Stimulated activated CD4-positive, alpha-beta T cell treated with anti-CD3 and anti-CD28 coated beads, Interleukin-4, amount 100 ng/mL, for 24 hours (primary cell): ENCODE results near the gene CLVS2.

ENCODE experiments used
- DNase-seq: peaks from one replicate; pipeline ENCODE4 v3.0.0-alpha.2; 2020

CLVS2 gene, protein sequence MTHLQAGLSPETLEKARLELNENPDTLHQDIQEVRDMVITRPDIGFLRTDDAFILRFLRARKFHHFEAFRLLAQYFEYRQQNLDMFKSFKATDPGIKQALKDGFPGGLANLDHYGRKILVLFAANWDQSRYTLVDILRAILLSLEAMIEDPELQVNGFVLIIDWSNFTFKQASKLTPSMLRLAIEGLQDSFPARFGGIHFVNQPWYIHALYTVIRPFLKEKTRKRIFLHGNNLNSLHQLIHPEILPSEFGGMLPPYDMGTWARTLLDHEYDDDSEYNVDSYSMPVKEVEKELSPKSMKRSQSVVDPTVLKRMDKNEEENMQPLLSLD

DNA sequence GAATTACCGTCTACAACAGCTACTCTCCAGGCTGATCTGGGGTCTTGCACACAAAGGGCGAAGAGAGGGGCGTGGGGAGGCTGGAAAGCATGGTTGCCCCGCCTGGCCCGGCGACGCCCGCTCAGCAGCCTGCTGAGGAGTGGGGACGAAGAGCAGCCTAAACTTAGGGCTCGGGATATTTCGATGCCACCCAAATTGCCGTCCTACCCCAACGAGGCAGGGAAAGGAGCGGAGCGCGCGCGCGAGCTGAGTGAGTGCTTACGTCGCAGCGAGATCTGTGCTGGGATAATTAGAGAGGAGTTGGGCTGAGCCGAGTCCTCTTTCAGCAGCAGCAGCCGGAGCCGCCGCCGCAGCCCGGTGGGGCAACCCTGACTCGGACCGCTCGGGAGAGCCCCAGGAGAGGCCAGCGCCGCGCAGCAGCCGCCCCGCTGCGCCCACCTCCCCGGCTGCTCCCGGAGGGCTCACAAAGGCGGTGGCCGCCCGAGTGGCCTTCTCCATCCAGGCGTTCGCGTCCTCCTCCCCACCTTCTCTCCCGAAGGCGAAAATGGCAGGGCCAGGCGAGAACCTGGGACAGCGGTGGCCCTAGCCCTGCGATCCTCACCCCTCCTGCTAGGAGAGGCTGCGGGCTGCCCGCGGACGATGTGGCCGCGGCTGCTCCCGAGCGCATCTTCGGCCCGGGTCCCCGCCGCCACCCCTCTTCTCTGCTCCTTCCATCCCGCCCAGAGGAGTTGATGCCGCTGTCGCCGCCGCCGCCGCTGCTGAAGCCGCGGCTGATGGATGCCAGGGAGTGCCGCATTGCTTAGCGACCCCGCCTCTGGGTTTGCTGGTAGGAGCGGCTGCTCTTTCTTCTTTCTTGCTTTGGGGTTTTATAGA lies at the start of gene CLVS2:
Gene CLVS2, plus strand, starts transcription at position 315 of the 873 bp plus-strand sequence. CDS start 1,543 bp downstream, outside the sequence.
- DNase-seq = no peak

DNA sequence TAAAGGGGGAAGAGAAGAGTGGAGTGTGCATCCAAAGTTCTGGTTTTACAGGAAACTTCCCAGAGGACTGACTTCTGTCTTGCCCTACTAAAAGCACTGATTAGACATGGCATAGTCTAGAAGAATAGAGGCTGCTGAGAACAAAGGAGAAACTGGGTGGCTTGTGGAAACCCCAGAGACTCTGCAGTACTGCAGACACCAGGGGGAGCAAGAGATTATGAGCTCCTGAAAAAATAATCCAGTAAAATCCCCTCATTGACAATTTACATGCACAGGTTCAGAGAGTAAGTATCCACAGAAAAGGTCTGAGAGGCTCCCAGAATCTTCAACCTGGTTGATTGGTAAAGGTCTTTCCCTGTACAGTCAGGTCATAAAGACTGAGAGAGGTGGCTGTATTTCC lies 48.7 kb upstream of the CLVS2 start:
- DNase-seq = no peak

DNA sequence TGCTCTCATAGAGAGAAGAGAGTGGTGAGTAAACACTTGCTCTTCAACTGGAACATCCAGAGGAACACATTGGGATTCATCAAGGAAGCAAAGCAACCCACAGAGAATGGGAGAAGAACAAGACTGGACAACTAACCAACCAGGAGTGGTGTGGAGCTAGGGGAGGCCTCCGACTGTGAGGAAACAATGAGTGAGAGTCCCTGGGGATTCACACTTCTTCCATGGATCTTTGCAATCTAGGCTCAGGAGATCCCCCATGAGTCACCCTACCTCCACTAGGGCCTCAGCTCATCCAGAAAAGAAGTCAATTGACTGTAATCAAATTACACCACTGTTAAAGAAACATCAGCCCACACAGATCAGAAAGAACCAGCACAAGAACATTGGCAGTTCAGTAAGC lies 42.3 kb upstream of the CLVS2 start:
- DNase-seq = no peak

DNA sequence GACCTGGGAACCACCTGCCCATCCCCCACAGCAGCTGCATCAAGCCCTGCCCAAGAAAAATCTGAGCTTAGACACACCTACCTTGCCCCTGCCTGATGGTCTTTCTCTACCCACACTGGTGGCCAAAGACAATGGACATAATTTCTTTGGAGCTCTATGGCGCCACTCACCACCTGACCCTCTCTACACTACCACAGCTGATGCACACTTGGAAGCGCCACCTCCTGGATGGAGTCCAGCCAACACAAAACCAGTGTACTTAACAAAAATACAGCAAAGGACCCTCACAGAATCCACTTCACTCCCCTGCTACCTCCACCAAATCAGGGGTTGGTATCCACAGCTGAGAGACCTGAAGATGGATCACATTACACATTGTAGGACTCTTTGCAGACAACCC lies 39.7 kb upstream of the CLVS2 start:
- no peak for DNase-seq

DNA sequence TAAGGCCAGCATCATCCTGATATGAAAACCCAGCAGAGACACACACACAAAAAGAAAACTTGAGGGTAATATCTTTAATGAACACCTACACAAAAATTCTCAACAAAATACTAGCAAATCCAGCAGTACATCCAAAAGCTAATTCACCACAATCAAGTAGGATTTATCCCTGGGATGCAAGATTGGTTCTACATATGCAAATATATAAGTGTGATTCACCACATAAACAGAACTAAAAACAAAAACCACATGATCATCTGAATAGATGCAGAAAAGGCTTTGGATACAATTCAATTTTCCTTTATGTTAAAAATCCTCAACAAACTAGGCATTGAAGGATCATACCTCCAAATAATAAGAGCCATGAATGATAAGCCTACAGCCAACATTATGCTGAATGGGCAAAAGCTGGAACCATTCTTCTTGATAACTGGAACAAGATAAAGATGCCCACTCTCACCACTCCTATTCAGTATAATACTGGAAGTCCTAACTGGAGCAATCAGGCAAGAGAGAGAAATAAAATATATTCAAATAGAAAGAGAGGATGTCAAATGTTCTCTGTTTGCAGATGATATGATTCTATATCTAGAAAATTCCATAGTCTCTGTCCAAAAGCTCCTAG lies 33.9 kb upstream of the CLVS2 start:
- no peak for DNase-seq

DNA sequence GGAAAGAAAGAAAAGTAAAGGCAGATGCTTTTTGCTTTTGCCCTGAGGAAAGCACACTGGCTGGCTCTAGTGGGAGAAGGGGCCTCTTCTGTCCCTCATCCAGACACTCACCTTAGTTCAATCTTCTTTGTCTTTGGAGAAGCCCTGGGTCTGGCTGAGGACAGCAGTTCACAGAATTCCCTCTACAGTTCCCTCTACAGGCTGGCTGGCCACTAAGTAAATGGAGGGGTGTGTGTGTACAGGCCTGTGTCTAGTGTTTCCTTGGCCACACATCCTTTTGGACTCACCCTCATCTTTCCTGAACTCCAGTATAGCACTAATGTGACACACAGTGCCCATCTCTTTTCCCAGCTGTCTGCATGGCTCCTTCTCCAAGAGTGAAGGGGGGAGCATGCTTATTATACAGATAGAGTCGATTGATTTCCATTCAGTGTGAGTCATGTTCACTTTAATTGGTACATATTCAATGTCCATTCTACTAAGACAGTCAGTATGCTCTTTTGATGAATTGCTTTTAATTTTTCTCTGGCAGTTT lies 26.0 kb upstream of the CLVS2 start:
- no peak for DNase-seq

DNA sequence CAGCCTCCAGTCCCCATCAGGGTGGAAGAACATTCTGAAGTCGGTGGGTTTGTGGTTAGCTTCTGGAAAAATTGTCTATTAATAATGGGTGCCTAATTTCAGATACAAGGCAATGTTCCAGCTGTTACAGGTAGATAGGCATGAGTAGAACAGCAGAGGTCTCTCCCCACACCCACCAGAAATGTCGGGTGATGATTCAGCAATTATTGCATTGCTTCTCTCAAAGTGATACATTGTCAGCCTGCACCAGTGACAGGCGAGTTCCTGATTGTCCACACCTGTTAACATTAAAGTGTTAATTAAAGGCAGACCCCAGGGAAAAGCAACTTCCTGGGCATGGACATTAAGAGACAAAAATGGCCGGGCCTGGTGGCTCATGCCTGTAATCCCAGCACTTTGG lies 18.9 kb upstream of the CLVS2 start:
- no peak for DNase-seq

DNA sequence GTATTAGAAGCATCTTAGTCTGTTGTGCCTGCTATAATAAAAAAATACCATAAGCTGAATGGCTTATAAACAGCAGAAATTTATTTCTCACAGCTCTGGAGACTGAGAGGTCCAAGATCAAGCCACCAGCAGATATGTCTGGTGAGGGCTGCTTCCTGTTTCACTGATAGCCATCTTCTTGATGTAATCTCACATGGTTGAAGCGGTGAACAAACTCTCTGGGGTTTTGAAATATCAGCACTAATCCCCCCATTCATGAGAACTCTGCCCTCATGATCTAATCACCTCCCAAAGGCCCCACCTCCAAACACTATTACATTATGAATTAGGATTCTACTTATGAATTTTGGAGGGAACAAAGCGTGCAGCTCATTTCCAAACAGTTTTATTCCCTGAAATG lies 11.6 kb upstream of the CLVS2 start:
- no peak for DNase-seq

DNA sequence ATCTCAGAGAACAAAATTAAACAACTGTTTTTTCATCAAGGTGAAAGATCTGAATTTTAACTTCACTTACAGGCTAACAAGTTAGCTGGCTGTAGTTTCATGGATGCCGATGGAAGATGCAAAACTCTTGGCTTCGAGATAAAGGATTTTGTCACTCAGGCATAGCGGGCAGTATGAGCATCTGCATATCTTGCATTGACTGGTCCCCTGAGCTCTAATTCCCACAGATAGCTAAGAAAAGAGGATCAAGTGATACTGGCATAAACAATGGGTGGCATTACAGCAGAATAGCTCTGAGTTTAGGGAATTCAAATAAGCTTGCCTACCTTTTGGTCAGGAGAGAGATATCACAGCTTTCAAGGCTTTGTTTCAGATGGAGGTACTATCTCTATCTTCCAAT lies 1.8 kb upstream of the CLVS2 start:
- DNase-seq = no peak

DNA sequence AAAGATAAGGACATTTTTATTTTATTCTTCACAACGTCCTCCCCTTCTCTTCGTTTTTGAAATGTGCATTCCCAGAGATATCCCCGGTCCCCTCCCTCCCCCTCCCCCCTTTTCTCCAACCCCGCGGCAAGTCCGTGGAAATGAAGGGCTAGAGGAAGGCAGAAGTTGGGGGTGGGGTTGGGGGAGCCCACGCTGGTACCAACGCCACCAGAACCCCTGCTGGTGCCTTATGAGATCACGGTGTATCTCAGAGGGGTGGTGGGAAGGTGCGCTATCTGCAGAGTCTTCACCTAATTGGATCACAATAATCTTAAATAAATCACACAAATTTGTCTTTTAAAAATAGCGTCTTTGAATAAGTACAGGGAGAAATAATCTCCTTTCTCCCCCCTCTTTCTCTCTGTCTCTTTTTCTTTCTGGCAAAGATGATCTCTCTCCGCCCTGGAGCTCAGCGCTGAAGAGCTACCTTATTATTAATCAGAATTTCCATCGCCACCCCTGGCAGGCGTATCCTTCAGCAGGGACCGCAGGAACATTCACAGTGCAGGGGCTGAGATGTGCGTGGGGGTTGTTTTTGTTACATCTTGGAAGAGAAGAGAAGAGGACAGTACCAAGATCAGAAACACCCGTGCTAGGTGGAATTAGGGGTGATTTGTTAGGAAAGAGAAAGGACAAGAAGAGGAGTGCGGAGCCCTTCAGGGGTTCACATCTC lies 915 bp downstream of the CLVS2 start:
- no peak for DNase-seq

DNA sequence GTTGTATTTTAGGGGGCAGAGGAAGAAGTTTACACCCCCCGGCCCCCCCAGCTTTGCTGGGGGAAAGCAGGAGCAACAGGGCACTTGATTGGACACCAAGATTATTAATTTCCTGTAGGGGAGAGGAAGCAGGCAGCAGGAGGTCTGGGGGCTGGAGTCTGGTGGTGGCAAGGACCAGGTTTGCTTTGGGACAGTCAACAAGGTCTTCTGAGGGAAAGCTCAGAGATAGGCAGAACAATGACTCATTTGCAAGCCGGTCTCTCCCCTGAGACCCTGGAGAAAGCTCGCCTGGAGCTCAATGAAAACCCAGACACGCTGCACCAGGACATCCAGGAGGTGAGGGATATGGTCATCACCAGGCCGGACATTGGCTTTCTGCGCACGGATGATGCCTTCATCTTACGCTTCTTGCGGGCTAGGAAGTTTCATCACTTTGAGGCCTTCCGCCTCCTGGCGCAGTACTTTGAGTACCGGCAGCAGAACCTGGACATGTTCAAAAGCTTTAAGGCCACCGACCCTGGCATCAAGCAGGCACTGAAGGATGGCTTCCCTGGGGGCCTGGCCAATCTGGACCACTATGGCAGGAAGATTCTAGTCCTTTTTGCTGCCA lies 1.6 kb downstream of the CLVS2 start:
- DNase-seq = no peak

DNA sequence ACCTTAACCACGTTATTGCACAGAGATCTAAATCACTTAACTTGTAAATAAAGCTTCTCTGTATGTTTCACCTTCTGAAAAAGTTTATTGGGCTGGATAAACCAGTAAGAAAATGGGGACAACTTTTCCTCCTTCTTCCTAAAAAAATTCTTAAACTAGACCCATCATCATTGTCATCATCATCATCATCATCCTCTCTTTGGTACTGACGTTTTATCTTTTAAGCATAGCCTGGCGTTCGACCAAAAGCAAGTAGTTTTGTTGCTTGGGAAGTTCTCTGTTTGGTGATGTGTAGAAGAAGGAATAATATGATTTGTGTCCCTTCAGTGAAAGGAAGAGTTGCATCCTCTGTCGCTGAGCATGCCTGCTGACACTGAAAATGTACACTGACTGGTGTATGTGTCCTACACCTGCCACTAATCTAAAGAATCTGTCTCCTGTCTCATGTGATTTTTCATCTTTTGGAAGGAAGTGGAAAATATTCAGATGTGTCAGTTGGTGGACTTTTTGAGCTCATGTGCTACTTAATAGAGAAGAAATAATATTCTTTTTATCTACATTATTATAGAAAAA lies 2.5 kb downstream of the CLVS2 start:
- DNase-seq = no peak

DNA sequence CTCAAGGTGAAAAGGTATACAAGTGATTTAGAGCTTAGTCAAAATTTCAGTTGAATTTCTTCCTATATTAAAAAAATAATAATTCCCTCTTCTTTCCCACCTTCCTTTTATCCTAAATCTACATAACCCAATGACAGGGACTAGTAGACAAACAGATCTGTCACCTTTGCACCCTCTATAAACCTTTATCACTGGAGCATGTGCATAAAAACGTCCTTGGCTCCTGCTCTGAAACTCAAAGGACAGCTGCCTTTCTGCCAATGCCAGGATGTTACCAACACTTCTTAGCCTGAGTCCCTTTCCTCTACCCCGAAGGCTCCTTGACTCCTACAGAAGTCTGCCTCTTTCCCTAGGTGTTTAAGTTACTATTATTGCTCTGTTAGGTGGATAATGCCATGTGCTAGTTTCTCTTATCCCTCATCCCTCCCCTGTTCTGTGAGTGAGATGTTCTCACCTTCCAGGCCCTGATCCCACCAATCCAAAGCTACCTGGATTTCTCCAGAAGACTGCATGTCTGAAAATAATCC lies 4.3 kb downstream of the CLVS2 start:
- no peak for DNase-seq

DNA sequence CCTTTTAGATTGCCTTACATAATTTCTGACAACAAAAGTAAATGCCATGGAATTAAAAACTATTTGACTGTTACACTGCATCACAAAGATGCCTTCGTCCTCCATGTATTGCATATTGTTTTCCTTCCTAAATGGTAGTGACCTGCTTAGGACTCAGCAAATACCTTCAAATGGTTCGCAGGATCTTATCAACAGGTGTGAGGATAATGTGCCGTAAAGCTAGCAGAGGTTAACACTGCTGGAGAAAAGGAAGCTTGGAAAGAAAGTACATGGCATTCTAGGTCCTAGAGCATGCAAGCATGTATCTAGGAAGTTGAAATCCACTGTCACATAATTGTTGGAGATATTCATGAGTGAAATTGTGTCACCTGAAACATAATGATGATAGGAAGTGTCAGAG lies 5.5 kb downstream of the CLVS2 start:
- no peak for DNase-seq

DNA sequence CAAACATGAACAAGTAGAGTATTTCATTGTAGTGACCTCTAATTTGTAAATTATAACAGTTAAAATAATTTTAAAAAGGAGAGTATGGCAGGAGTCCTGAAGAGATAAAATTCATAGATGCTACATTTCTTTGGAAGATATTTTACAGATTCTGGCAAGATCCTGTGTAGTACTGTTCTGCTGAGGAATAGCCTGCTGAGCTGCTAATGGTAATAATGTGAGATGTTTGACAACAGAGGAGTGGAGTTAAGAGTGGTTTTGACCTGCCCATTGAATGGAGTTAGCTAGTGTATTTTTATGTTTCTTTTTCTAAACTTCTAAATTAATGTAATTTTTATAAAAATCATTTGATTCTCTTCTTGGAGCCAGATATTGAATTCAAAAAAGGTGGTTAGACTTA lies 11.8 kb downstream of the CLVS2 start:
- DNase-seq = no peak

DNA sequence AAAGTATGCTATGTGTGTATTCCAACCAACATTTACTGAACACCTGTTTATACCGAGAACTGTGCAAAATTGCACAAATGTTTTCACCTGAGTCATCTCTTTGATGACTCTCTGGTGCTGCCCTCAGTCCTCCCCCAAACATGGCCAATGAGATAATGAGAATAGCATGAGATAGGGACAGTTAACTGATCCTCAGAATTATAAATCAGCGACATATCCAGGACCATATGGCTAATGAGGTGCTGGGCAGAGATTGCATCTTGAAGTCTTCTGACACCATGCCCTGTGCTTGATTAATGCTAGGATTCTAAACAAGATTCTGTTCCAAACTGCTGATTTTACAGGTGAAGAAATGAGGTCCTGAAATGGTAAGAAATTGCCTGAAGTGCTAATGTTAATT lies 13.0 kb downstream of the CLVS2 start:
- DNase-seq = no peak

DNA sequence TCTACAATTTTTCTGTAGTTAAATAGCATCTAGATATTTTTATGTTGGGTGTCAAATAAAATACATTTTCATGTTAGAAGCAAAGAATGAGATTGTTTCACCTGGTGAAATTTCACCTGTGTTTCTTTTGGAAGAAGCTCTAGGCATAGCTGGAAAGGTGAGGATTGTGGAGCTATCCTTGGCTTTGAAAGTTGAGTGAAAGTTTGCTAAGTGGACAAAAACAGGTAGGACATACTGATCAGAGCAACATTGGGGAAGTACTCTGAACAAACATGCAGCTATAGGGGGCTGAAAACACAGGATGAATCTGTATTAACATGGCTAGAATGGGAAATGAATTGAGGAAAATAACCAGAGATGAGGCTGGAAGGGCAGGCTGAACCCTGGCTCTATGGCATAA lies 18.8 kb downstream of the CLVS2 start:
- DNase-seq = no peak

DNA sequence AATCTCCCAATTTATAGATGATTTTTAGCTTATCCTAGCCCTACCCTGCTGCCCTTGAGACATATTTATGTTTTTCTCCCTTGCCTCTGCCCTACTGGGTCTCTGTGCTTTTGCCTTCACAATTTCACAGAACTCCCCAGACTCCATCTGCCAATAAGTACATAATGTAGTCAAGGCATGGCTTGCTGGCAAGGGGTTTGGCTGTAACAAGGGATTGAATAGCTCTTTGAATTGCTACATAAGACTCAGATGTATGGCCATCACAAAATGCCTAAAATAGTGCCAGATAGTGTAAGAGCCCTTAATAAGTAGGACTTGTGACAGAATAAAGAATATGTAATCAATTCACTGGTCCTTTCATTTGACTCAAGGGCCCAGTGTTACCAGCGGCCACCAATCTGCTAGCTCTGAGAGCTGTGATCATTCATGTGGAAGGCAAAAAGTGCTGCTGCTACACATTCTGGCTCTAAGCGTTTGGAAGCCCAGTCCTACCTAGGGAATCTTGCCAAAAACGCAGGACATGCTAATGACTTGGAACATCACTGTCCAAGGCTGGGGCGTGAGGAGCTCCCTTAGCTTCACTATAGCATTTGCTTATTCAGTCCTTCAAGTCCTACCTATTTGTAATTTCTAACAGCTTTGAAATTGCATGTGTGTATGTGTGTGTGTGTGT lies 20.5 kb downstream of the CLVS2 start:
- no peak for DNase-seq

DNA sequence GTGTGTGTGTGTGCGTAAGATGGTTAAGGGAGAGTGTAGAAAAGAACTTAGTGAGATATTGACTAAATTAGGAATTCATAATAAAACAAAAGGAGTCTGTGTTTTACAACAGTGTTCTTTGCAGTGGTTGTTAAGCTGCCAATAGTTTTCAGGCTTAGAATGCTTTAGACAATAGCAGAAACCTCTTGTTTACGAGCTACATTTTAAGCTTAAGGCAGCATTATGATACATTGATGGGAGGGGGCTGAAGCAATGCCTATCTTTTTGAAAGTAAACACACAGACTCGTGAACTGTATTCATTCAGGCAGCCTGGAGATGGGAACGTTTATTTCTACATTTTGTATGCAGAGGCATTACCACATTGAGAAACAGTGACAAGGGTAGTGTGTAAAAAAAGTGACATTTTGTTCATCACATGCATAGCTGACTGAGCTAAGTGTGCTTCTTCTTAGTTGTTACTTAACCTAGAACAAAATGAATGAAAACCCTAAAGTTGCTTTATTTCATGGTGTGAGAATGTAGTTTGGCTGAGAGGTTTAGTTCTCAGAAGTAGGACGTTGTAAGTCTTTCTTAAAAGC lies 21.2 kb downstream of the CLVS2 start:
- no peak for DNase-seq

DNA sequence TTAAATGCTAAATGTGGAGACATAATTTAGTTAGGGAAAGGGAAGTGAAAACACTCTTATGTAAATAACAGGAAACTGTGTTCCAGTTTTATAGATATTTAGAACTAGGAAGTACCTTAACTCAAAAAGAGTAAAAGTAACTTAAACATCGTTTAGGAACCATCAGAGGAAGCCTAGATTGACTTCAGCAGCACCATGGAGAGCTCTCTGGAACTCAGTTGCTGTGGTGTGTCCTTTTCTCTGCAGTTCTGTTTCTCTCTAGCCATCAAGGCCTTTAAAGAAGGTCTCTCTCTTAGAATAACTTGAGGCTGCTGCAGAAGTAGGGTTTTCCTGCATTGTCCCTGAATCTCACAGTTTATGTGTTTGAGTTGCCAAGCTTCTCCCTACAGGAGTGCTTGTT lies 26.9 kb downstream of the CLVS2 start:
- DNase-seq = no peak

DNA sequence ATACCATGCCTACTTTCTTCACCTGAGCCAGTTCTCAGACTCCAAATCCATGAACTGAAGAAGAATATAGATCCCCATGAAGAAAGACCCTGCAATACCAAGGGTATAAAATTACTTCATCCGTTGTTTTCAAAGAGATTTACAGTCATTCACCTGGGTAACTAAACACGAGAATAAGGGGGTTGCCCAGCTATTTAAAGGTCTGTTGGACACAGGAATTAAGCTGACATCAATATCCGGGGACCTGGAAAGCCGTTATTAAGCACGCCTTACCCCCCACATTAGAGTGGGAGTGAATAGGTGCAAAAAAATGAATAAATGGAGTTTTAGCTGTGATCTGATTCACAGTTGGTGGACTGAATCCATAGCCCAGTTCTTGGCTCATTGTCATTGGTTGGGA lies 28.9 kb downstream of the CLVS2 start:
- no peak for DNase-seq
